T-helper 2 cell treated with Interferon-gamma antibody and Interleukin-4, amounts not matched to agents 100 ng/mL and 5 ng/mL, for 36 hours (primary cell): ENCODE data around the gene CEPT1. TPM values are rescaled to one million over a fixed set of nuclear protein-coding genes. Genes with fewer than 3 reads are reported as not detected.

Experiments
- intact Hi-C: fragments of 100-400 bp; cut with micrococcal nuclease; formaldehyde crosslinking; loops from one replicate; pipeline ENCODE4 v1.15.1; 2023
- total RNA-seq: library from RNA; stranded (reverse); gene quantifications from 2 replicates; pipeline ENCODE4 v1.2.3, GENCODE V29; 2022

CEPT1 gene
- total RNA-seq, 1 donor from 2014 or later: 34.9 TPM

DNA sequence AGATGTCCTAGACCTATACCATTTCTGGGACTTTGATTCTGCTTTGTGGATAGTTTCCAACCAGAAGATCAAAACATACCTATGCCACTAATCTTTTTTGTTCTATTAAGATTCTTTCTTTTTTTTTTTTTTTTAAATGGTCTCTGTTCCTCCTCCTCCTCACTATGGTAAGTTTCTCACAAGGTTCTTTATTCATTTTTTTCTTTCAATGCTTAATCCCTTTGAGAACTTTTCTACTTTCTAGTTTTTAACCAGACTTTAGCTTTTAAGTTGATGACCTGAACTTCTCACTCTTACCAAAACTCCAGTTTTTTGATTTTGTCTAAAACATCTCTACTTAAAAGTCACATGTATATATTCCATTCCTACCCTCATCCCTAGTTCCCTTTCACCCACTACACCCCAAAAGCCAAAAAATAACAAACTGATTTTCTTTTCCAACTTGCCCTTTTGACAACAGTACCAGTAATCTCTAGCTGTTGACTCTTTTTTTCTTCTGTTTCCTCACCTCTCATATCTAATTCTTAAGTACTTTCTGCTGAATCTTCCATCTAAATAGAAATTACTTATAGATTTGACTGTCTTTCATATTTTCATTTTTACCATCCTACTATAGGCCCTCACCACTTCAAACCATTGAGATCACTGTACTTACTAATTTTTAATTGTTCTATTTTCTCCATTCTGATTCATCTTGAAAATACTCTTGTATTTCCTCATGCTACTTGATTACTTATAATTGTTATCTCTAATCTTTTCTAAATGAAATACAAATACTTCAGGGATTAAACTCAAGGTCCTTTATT lies 6.1 kb downstream of the CEPT1 start:
- intact Hi-C loops: no loop called here

GRCh38 chr1:111147948-111148347 lies 7.9 kb downstream of the CEPT1 start:
- intact Hi-C loops: no loop called here

GRCh38 chr1:111148376-111148881 lies 8.4 kb downstream of the CEPT1 start:
- intact Hi-C loops: no loop called here

- intact Hi-C loops: no loop called here
Observed at GRCh38 chr1:111151838-111152237, 11.8 kb downstream of the CEPT1 start.

GRCh38 chr1:111154021-111154999 lies 14.3 kb downstream of the CEPT1 start:
- intact Hi-C loops: no loop called here

GRCh38 chr1:111157431-111157830 lies 17.4 kb downstream of the CEPT1 start:
- intact Hi-C loops: no loop called here

GRCh38 chr1:111161843-111162487 lies 21.9 kb downstream of the CEPT1 start:
- intact Hi-C loops: no loop called here

DNA sequence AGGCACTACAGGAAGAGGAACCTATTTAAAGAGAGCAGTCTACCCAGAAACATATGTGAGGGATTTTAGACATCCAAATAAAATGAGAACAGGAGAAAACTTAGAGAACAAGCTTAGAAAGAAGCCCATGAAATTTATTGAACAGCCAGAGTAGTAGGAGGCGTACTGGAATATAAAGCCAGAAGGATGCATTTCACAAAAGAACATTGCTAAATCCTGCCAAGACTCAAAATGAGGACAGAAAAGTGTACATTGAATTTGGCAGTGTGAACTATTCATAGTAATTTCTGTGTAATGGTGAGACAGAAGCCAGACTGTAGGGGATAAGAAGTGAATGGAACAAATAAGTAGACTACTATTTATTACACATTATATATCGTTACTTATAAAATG lies 22.5 kb downstream of the CEPT1 start:
- intact Hi-C loops: no loop called here

GRCh38 chr1:111163363-111163762 lies 23.3 kb downstream of the CEPT1 start:
- intact Hi-C loops: no loop called here

DNA sequence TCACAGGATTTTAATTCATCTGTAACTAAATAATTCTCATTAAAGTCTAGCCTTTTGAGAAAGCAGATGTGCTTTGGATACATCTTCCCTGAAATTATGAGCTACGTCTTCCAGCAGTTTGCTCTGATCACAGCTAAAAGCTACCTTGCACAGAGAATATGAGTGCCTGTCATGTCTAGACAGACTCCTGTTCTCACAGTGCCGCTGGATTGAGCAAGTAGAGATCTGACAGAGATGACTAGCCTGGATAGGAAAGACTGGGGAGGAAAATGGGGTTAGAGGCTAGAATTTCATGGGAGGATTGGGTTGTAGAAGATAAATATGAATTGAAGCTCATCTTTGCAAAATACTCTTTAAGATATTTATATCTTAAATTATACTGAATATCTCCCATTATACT lies 24.1 kb downstream of the CEPT1 start:
- intact Hi-C loops: no loop called here

DNA sequence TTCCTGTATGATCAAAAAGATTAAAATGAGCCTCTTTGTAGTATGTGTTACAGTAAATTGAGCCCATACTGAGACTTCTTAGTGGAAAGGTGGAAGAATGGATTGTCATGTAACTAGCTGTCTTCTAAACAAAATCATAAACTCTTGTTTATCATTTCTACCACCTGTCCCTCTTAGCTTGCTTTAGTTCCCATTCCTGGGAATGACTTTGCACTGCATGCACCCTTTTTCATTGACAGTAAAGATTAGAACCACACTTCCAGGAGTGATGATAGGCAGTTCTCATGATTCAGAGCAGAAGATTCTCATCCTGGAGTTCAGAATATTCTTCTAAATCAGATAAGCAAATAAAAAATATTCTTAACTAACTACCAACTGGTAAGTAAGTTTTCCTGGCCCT lies 32.4 kb downstream of the CEPT1 start:
- intact Hi-C loops: no loop called here

DNA sequence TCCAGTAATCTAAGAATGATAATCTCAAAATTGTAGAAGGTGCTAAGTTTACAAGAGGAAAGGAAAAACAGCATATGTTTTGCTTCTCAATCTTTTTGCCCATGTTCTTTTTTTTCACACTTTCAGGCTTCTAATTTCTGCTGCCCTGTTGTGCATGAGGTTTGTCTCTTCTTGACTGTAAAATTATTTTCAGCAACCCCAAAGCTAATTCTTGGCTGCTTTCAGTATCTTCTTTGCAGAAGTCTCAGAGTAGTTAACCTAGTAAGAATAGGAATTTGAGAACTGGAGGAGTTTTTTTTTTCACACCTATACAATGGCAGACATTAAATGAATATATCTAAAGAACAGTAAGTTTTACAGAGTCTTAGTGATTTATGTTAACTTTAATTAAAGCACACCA lies 34.0 kb downstream of the CEPT1 start:
- intact Hi-C loops: no loop called here

- intact Hi-C loops: no loop called here
Observed at GRCh38 chr1:111175349-111175748, 35.3 kb downstream of the CEPT1 start.

- intact Hi-C loops: no loop called here
Observed at GRCh38 chr1:111176678-111177077, 36.7 kb downstream of the CEPT1 start.

GRCh38 chr1:111179968-111180533 lies 40.0 kb downstream of the CEPT1 start:
- intact Hi-C loops: no loop called here

GRCh38 chr1:111182052-111182451 lies 42.0 kb downstream of the CEPT1 start:
- intact Hi-C loops: no loop called here

GRCh38 chr1:111183308-111184069 lies 43.5 kb downstream of the CEPT1 start:
- intact Hi-C loops: no loop called here

DNA sequence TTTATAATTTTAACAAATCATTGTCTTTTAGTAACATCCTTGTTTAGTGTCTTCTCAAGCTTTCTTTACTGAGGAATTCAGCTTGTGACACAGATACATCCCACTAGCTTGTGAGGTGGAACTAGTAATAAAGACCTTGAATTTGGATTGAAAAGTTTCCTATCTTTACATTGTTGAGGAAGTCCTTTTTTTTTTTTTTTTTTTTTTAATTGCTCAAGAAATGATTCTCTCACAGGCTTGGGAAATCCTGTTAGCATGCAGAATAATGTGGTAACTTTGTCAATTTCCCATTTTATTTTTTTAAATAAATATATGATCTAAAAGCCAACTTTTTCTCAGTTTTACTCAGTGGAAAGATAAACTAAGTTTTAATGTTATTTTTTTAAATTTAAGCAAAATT lies 44.6 kb downstream of the CEPT1 start:
- intact Hi-C loops: no loop called here

GRCh38 chr1:111190931-111191451 lies 51.0 kb downstream of the CEPT1 start:
- intact Hi-C loops: loop anchor here (10.0 kb wide), 1 partner anchor 564 kb away; the partner anchor contains the start of gene DDX20

GRCh38 chr1:111191496-111191895 lies 51.5 kb downstream of the CEPT1 start:
- intact Hi-C loops: loop anchor here (10.0 kb wide), 1 partner anchor 563 kb away; the partner anchor contains the start of gene DDX20
